HCT116 (cell line): ENCODE measurements around the gene SGCA.

Experiments
- EZH2 ChIP-seq: fragments of 200-600 bp; sonication (generic); IDR thresholded peaks from 2 replicates; pipeline ENCODE4 v1.6.1; 2017; ENCODE audit warnings: antibody characterized with exemption, mixed run types
- EZH2phosphoT487 ChIP-seq: fragments of 200-600 bp; IDR thresholded peaks from 2 replicates; pipeline ENCODE4 v1.6.1; 2018; ENCODE audit warnings: antibody characterized with exemption, borderline replicate concordance
- POLR2A ChIP-seq: IDR thresholded peaks from 2 replicates; pipeline ENCODE4 v1.7.0; 2011; ENCODE audit warnings: borderline replicate concordance; ENCODE audit not compliant: insufficient read depth, insufficient read length; ENCODE audit errors: extremely low read depth
- POLR2AphosphoS5 ChIP-seq: IDR thresholded peaks from 2 replicates; pipeline ENCODE4 v1.6.1; 2011; ENCODE audit warnings: mild to moderate bottlenecking, low read depth, low read length, moderate library complexity
- RAD21 ChIP-seq: IDR thresholded peaks from 2 replicates; pipeline ENCODE4 v1.6.1; 2012; ENCODE audit warnings: low read depth, mild to moderate bottlenecking
- SIN3A ChIP-seq: IDR thresholded peaks from 2 replicates; pipeline ENCODE4 v1.6.1; 2012; ENCODE audit warnings: low read depth
- TF ChIP-seq, protein P1 (sequence below), 3 experiments: fragments of 200-600 bp in 1 of 3; sonication (generic) in 1 of 3; IDR thresholded peaks in 2 of 3; conservative IDR thresholded peaks in 1 of 3; 2 replicates each; pipeline ENCODE4 v1.5.1; 2012 to 2017; ENCODE audit warnings: low read depth in 2 of 3, low read length in 2 of 3, antibody characterized with exemption in 1 of 3, borderline replicate concordance in 1 of 3, control low read depth in 1 of 3, mild to moderate bottlenecking in 1 of 3, mixed read lengths in 1 of 3, mixed run types in 1 of 3, moderate library complexity in 1 of 3; ENCODE audit not compliant: insufficient read depth in 1 of 3
- TF ChIP-seq, protein P2 (sequence below): IDR thresholded peaks from 2 replicates; pipeline ENCODE4 v1.6.1; 2011; ENCODE audit warnings: mild to moderate bottlenecking, low read length, moderate library complexity; ENCODE audit not compliant: insufficient replicate concordance; ENCODE audit errors: extremely low read depth
- TF ChIP-seq, protein P3 (sequence below): IDR thresholded peaks from 2 replicates; pipeline ENCODE4 v1.6.1; 2012; ENCODE audit warnings: low read depth

DNA sequence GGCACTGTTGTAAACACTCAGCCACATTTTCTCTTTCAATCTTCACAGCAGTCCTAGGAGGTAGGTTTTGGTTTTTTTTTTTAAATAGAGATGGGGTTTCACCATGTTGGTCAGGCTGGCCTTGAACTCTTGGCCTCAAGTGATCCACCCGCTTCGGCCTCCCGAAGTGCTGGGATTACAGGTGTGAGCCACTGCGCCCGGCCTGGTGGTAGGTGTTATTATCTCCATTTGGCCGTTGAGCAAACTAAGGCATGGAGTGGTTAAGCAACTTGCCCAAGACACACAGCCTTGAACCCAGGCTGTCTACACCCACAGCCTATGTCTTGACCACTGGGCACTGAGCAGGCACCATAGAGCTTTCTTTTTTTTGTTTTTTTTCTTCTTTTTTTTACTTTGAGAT lies 8.6 kb downstream of the SGCA start:
- TF ChIP-seq, protein P1, sequence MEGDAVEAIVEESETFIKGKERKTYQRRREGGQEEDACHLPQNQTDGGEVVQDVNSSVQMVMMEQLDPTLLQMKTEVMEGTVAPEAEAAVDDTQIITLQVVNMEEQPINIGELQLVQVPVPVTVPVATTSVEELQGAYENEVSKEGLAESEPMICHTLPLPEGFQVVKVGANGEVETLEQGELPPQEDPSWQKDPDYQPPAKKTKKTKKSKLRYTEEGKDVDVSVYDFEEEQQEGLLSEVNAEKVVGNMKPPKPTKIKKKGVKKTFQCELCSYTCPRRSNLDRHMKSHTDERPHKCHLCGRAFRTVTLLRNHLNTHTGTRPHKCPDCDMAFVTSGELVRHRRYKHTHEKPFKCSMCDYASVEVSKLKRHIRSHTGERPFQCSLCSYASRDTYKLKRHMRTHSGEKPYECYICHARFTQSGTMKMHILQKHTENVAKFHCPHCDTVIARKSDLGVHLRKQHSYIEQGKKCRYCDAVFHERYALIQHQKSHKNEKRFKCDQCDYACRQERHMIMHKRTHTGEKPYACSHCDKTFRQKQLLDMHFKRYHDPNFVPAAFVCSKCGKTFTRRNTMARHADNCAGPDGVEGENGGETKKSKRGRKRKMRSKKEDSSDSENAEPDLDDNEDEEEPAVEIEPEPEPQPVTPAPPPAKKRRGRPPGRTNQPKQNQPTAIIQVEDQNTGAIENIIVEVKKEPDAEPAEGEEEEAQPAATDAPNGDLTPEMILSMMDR (IDR thresholded peaks at IDR 0.05 in 2 of 3, conservative IDR thresholded peaks at IDR 0.05 in 1 of 3; ENCODE audit: borderline replicate concordance in 1 of 3, insufficient read depth in 1 of 3, low read depth in 2 of 3, low read length in 2 of 3) = no peak
- TF ChIP-seq EZH2 (no peak), POLR2AphosphoS5 (no peak), EZH2phosphoT487 (no peak), SIN3A (no peak), RAD21 (no peak), POLR2A (no peak)
- TF ChIP-seq, protein P2, sequence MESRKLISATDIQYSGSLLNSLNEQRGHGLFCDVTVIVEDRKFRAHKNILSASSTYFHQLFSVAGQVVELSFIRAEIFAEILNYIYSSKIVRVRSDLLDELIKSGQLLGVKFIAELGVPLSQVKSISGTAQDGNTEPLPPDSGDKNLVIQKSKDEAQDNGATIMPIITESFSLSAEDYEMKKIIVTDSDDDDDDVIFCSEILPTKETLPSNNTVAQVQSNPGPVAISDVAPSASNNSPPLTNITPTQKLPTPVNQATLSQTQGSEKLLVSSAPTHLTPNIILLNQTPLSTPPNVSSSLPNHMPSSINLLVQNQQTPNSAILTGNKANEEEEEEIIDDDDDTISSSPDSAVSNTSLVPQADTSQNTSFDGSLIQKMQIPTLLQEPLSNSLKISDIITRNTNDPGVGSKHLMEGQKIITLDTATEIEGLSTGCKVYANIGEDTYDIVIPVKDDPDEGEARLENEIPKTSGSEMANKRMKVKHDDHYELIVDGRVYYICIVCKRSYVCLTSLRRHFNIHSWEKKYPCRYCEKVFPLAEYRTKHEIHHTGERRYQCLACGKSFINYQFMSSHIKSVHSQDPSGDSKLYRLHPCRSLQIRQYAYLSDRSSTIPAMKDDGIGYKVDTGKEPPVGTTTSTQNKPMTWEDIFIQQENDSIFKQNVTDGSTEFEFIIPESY = no peak
- TF ChIP-seq, protein P3, sequence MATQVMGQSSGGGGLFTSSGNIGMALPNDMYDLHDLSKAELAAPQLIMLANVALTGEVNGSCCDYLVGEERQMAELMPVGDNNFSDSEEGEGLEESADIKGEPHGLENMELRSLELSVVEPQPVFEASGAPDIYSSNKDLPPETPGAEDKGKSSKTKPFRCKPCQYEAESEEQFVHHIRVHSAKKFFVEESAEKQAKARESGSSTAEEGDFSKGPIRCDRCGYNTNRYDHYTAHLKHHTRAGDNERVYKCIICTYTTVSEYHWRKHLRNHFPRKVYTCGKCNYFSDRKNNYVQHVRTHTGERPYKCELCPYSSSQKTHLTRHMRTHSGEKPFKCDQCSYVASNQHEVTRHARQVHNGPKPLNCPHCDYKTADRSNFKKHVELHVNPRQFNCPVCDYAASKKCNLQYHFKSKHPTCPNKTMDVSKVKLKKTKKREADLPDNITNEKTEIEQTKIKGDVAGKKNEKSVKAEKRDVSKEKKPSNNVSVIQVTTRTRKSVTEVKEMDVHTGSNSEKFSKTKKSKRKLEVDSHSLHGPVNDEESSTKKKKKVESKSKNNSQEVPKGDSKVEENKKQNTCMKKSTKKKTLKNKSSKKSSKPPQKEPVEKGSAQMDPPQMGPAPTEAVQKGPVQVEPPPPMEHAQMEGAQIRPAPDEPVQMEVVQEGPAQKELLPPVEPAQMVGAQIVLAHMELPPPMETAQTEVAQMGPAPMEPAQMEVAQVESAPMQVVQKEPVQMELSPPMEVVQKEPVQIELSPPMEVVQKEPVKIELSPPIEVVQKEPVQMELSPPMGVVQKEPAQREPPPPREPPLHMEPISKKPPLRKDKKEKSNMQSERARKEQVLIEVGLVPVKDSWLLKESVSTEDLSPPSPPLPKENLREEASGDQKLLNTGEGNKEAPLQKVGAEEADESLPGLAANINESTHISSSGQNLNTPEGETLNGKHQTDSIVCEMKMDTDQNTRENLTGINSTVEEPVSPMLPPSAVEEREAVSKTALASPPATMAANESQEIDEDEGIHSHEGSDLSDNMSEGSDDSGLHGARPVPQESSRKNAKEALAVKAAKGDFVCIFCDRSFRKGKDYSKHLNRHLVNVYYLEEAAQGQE = no peak
